Cardiac muscle cell (in vitro differentiated cells and primary cell): ENCODE measurements around the gene FHOD3. TPM values are rescaled to one million over a fixed set of nuclear protein-coding genes. Genes with fewer than 3 reads are reported as not detected.

Experiments used
- DNase-seq, 2 donors: peaks; one replicate each; pipeline versions ENCODE4 v3.0.0 to v3.0.0-alpha.2; 2010 to 2017; ENCODE audit warnings: low read depth in 1 of 2, low spot score in 1 of 2
- H3K27ac ChIP-seq: fragments of 200-600 bp; sonication (generic); 2 replicates; pipeline ENCODE4 v1.5.1; 2016
- H3K27me3 ChIP-seq: fragments of 200-600 bp; sonication (generic); 2 replicates; pipeline ENCODE4 v1.6.0; 2016; ENCODE audit warnings: control low read depth
- H3K36me3 ChIP-seq: fragments of 200-600 bp; sonication (generic); 2 replicates; pipeline ENCODE4 v1.5.1; 2016; ENCODE audit warnings: control low read depth
- H3K4me1 ChIP-seq: fragments of 200-600 bp; sonication (generic); 2 replicates; pipeline ENCODE4 v1.8.1; 2017; ENCODE audit warnings: low read depth, mild to moderate bottlenecking, mixed run types
- H3K4me3 ChIP-seq: fragments of 200-600 bp; sonication (generic); 2 replicates; pipeline ENCODE4 v1.5.1; 2016; ENCODE audit warnings: mild to moderate bottlenecking
- H3K9me3 ChIP-seq: fragments of 200-600 bp; sonication (generic); 2 replicates; pipeline ENCODE4 v1.5.1; 2017; ENCODE audit warnings: low read depth, mild to moderate bottlenecking, control low read depth
- polyA plus RNA-seq: library from polyadenylated mRNA; unstranded; fragments of >200 nt; fragmentation: Nextera tagmentation; extraction: Ambion mirVana; gene quantifications from 2 replicates; pipeline ENCODE4 v1.2.1, GENCODE V29; 2016
- total RNA-seq: library from RNA; depleted of rRNA; stranded (reverse); fragments of >200 nt; gene quantifications from 2 replicates; pipeline ENCODE4 v1.2.3, GENCODE V29; 2016
- TF ChIP-seq, protein P1 (sequence below): IDR thresholded peaks from 2 replicates; pipeline ENCODE4 v1.5.1; 2012; ENCODE audit warnings: low read depth, mild to moderate bottlenecking, low read length

The FHOD3 gene
- total and polyA plus RNA-seq, 2 experiments from 2014 or later: 127 to 347 TPM

DNA sequence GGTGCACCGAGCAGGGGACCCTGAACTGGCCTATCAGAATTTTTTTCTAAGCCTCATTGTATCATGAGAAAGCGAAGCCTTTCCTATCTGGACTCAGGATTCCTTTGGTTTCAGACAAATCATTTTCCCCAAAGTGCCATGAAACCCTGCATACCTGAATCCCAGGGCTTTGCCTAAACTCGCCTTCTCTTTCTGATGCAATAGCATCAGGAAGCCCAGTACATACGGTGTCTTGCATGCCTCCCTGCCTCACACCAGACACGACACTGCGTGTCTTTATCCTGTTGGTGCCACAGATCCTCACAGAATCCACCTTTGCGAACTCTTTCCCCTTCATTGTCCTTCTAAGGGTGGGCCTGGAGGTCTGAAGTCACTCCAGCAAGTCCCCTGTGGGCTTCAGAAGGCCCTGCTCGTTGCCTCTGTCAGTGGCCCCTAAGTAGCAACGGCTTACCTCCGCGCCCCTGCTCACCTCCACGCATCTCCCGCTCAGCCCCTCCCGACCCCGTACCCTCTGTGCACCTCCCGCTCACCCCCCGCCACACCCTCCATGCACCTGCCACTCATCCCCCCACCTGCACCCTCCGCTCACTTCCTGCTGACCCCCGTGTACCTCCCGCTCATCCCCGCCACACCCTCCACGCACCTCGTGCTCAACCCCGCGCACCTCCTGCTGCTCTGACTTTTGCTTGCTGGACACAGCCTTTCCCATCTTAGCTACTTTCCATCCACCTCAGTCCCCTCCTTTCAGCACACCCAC lies 447.9 kb downstream of the FHOD3 start:
- H3K27ac ChIP-seq: peak overlapping the region; percentile 58
- H3K9me3 ChIP-seq: no peaks in the 10 kb centered on the region
- no peak overlapping the region for H3K4me3 ChIP-seq
- DNase-seq: no peak
- TF ChIP-seq, protein P1, sequence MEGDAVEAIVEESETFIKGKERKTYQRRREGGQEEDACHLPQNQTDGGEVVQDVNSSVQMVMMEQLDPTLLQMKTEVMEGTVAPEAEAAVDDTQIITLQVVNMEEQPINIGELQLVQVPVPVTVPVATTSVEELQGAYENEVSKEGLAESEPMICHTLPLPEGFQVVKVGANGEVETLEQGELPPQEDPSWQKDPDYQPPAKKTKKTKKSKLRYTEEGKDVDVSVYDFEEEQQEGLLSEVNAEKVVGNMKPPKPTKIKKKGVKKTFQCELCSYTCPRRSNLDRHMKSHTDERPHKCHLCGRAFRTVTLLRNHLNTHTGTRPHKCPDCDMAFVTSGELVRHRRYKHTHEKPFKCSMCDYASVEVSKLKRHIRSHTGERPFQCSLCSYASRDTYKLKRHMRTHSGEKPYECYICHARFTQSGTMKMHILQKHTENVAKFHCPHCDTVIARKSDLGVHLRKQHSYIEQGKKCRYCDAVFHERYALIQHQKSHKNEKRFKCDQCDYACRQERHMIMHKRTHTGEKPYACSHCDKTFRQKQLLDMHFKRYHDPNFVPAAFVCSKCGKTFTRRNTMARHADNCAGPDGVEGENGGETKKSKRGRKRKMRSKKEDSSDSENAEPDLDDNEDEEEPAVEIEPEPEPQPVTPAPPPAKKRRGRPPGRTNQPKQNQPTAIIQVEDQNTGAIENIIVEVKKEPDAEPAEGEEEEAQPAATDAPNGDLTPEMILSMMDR: no peak
- H3K4me1 ChIP-seq: no peaks in the 10 kb centered on the region
- peaks cover 69% of the 10 kb centered on the region for H3K36me3 ChIP-seq
- H3K27me3 ChIP-seq: no peaks in the 10 kb centered on the region

DNA sequence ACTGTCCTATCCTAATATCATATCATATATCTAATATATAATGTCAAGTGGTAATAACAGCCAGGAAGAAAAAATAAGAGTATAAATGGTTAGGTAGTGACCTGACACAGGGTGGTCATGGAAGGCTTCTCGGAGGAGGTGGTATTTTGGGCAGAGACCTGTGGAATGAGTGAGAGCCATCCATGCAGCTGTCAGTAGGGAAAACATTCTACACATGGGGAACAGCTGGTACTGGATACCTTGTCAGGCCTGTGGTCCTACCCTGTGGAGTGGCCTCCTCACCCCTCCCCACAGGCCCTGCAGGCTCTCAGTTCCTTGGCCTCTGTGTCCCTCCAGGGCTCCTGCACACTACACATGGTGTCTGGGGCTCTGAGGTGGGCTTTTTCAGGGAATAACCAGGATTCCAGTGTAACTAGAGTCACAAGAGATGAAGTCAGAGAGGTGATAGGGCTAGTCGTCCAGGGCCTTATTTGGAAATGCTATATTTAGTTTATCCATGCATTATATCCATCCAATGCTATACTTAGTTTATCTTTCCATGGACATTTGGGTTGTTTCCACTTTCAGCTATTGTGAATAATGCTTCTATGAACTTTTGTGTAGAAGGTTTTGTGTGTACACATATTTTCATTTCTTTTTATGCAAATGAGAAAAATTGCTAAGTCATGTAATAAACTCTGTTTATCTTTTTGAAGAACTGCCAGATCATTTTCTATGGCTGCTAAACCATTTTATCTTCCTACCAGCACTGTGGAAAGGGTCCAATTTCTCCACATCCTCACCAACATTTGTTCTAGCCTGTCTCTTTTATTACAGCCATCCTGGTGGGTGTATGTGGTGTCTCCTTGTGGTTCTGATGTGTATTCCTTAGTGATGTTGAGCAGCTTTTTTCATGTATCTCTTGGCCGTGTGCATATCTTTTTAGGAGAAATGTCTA lies 455.7 kb downstream of the FHOD3 start:
- no peak overlapping the region for H3K4me3 ChIP-seq
- H3K27ac ChIP-seq: peak overlapping the region; percentile 67
- TF ChIP-seq, protein P1: peak; percentile 15
- peaks cover 11% of the 10 kb centered on the region for H3K4me1 ChIP-seq
- no peaks in the 10 kb centered on the region for H3K9me3 ChIP-seq
- peaks cover 13% of the 10 kb centered on the region for H3K36me3 ChIP-seq
- H3K27me3 ChIP-seq: no peaks in the 10 kb centered on the region
- DNase-seq: peak; percentile 32 to 63

DNA sequence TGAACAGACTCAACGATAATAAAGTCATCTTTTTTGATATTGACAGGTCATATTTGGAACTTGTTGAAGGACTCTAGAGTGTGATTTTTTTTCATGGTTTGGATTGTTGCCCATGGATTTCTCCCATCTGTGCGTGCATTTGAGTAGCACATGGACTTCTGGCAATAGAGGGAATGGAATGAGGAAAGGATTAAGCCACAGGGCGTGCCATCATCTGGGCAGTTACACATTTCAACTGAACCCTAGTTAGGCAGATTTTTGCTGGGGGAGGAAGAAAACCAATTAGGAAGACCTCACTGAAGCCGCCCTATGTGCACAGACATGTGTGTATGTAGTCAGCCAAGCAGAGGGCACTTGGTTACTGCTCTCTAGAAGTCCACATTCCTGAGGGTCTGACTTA lies 458.7 kb downstream of the FHOD3 start:
- Histone ChIP-seq H3K4me1 (peaks cover 18% of the 10 kb centered on the region), H3K9me3 (no peaks in the 10 kb centered on the region), H3K27ac (peak overlapping the region; percentile 34), H3K36me3 (peaks cover 16% of the 10 kb centered on the region), H3K27me3 (no peaks in the 10 kb centered on the region), H3K4me3 (no peak overlapping the region)
- TF ChIP-seq, protein P1: no peak
- peak in 1 of 2 donors; percentile 33 for DNase-seq

DNA sequence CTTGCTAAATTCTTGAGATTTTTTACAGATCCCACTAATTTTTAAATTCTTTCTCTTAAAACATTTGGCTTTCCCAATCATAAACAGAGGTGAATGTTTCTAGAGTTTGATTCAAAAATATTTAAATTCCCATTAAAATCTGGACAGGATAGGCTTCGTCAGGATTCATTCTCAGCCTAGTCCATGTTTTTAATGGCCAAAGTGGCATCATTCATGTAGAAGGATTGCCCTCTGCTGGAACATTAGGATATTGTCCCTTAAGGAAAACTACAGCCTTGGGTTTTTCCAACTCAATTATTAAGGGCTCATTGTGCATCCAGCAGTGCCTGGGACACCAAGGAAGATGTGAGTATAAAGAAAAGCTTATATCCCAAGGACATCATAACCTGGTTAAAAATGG lies 459.6 kb downstream of the FHOD3 start:
- no peaks in the 10 kb centered on the region for H3K9me3 ChIP-seq
- no peaks in the 10 kb centered on the region for H3K27me3 ChIP-seq
- H3K4me3 ChIP-seq: no peak overlapping the region
- peaks cover 18% of the 10 kb centered on the region for H3K4me1 ChIP-seq
- peak; percentile 58 to 77 for DNase-seq
- TF ChIP-seq, protein P1: peak; percentile 63
- H3K27ac ChIP-seq: no peak overlapping the region
- peaks cover 24% of the 10 kb centered on the region for H3K36me3 ChIP-seq

DNA sequence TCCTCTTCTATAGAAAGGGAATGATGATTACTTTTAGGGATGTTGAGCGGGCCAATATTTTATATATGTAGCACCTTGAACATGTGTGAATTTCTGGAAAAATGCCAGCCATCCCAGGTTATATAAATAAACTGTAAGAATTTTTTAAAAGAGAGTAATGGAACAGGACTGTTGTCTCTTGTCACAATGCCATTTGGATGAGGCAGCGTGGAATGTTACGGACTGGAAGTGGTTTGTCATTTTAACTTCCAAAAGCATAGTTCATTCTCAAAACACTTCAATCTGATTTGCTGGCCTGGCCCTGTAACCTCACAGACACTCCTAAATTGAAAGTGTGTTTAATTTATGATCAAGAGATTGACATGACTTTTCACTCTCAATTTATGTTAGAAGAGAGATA lies 460.5 kb downstream of the FHOD3 start:
- TF ChIP-seq, protein P1: no peak
- Histone ChIP-seq H3K36me3 (peaks cover 32% of the 10 kb centered on the region), H3K4me1 (peaks cover 14% of the 10 kb centered on the region), H3K27ac (peak overlapping the region; percentile 38), H3K4me3 (no peak overlapping the region), H3K27me3 (no peaks in the 10 kb centered on the region), H3K9me3 (no peaks in the 10 kb centered on the region)
- no peak for DNase-seq
